Upper lobe of left lung (tissue), 4 donors: ENCODE data around the gene FLOT1.

Experiments used
- EP300 ChIP-seq, 4 donors: sonication (generic); formaldehyde crosslinking; IDR thresholded peaks; one replicate each; pipeline ENCODE4 v1.5.1; 2017; ENCODE audit warnings: antibody characterized with exemption in 4 of 4, control low read depth in 2 of 4
- POLR2A ChIP-seq, 4 donors: fragments of 450-650 bp; IDR thresholded peaks; one replicate each; pipeline ENCODE4 v1.5.1; 2016 to 2017; ENCODE audit warnings: antibody characterized with exemption in 4 of 4, mild to moderate bottlenecking in 2 of 4
- POLR2AphosphoS5 ChIP-seq, 2 donors: sonication (generic); formaldehyde crosslinking; IDR thresholded peaks; one replicate each; pipeline ENCODE4 v1.5.1; 2017; ENCODE audit warnings: antibody characterized with exemption in 2 of 2
- TF ChIP-seq, protein P1 (sequence below), 6 experiments: fragments of 450-650 bp in 4 of 6; fragments of 200-600 bp in 2 of 6; sonication (generic) in 2 of 6; IDR thresholded peaks; one replicate each; pipeline ENCODE4 v1.5.1; 2016 to 2019; ENCODE audit warnings: antibody characterized with exemption in 6 of 6

DNA sequence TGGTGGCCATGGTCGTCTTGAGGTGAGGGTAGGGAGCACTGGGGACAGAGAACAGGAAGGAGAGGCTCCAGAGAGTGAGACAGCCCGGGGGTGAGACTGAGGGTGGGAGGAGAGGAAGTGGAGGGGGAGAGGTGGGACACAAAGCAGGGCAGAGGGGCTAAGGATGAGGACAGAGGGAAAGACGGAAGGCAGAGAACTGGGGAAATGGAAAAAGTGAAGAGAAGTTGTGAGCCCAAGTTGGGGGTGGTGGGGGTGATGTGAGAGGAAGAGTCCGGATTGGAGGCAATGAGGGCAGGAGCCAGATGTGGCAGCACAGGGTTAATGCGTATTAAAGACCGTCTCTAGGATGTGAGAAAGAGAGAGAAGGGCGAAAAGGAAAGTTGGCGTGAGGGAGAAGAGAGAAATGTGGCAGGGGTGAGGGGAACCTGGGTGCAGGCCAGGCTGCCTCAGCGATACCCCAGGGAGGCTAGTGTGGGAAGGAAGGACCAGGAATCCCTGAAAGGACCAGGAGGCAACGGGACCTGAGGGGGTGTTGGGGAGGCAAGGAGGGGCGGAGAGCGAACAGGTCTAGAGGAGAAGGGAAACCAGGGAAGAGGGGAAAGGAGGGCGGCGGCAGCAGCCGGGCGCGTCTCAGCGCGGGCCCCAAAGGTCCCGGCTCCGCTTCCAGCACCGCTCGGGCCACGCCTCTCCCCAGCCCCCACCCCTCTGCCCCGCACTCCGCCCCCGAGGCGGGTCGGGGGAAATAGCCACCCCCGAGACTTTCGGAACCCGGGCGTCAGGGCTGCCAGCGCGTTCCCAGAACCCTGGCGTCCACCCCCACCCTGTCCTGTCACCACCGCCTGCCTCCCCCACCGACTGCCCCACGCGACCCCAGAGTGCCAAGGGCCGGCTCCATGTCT lies 56.2 kb downstream of the FLOT1 start, which contains the start of gene PPP1R18:
- TF ChIP-seq, protein P1, sequence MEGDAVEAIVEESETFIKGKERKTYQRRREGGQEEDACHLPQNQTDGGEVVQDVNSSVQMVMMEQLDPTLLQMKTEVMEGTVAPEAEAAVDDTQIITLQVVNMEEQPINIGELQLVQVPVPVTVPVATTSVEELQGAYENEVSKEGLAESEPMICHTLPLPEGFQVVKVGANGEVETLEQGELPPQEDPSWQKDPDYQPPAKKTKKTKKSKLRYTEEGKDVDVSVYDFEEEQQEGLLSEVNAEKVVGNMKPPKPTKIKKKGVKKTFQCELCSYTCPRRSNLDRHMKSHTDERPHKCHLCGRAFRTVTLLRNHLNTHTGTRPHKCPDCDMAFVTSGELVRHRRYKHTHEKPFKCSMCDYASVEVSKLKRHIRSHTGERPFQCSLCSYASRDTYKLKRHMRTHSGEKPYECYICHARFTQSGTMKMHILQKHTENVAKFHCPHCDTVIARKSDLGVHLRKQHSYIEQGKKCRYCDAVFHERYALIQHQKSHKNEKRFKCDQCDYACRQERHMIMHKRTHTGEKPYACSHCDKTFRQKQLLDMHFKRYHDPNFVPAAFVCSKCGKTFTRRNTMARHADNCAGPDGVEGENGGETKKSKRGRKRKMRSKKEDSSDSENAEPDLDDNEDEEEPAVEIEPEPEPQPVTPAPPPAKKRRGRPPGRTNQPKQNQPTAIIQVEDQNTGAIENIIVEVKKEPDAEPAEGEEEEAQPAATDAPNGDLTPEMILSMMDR (IDR thresholded peaks at IDR 0.05) = peak in 2 of 6 experiments; percentile 6 to 10
- TF ChIP-seq POLR2A (IDR thresholded peaks at IDR 0.05) = peak in 2 of 4 donors; percentile 57 to 78
- TF ChIP-seq POLR2AphosphoS5 (IDR thresholded peaks at IDR 0.05) = peak; percentile 35 to 79
- TF ChIP-seq EP300 (IDR thresholded peaks at IDR 0.05) = peak in 1 of 4 donors; percentile 11
